Measurements from ENCODE around the gene R3HCC1L. TPM values are rescaled to one million over a fixed set of nuclear protein-coding genes. Genes with fewer than 3 reads are reported as not detected.

Gene R3HCC1L
- polyA plus RNA-seq, 2 of the 4 experiments (the other 2 are of a cell fraction): 11.0 to 15.2 TPM

GRCh38 chr10:98261436-98262277 lies 127.2 kb downstream of the R3HCC1L start (continued):
- TF ChIP-seq CHD4 (IDR thresholded peaks at IDR 0.05; ENCODE audit: borderline replicate concordance) (no peak), FOSL2 (IDR thresholded peaks at IDR 0.05) (no peak), FOSL2 (CRISPR knock-in tag; IDR thresholded peaks at IDR 0.05) (no peak), EP300 (IDR thresholded peaks at IDR 0.05) (no peak)

GRCh38 chr10:98262571-98262970 lies 128.1 kb downstream of the R3HCC1L start:
- DNase-seq (ENCODE audit: low read depth in 1 of 2, low spot score in 1 of 2) (peak in 1 of 2 experiments; percentile 43), ATAC-seq (peak in 1 of 2 experiments; percentile 56; a peak in 3 of 6 replicates), FAIRE-seq (no peak)
- no peaks in the 10 kb centered on the region for H3K9me3 ChIP-seq
- ChIA-PET POLR2A (no interaction called here), CTCF (interaction anchor here (0.8 to 3.1 kb wide), 6 partner anchors 9 to 93 kb away, joined by 3 to 23 read pairs (median 4); no protein-coding TSS in a partner anchor)
- 65% methylated on average over 5 of the region's 7 CpGs for WGBS (ENCODE audit: missing lambda C conversion rate)
- peaks cover 11% of the 10 kb centered on the region; the same call in 2 of the 3 replicates for H3K4me1 ChIP-seq
- no peak overlapping the region for H3K27ac ChIP-seq
- TF ChIP-seq ZFP36 (IDR thresholded peaks at IDR 0.05; ENCODE audit: borderline replicate concordance, partially characterized antibody) (no peak), RAD21 (conservative IDR thresholded peaks at IDR 0.05 in 1 of 2, IDR thresholded peaks at IDR 0.05 in 1 of 2) (peak; percentile 32 to 66; a peak in 3 of 5 replicates)
- TF ChIP-seq, protein P1, sequence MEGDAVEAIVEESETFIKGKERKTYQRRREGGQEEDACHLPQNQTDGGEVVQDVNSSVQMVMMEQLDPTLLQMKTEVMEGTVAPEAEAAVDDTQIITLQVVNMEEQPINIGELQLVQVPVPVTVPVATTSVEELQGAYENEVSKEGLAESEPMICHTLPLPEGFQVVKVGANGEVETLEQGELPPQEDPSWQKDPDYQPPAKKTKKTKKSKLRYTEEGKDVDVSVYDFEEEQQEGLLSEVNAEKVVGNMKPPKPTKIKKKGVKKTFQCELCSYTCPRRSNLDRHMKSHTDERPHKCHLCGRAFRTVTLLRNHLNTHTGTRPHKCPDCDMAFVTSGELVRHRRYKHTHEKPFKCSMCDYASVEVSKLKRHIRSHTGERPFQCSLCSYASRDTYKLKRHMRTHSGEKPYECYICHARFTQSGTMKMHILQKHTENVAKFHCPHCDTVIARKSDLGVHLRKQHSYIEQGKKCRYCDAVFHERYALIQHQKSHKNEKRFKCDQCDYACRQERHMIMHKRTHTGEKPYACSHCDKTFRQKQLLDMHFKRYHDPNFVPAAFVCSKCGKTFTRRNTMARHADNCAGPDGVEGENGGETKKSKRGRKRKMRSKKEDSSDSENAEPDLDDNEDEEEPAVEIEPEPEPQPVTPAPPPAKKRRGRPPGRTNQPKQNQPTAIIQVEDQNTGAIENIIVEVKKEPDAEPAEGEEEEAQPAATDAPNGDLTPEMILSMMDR (IDR thresholded peaks at IDR 0.05): peak; percentile 29; the same call in 2 of the 3 replicates
- no peak overlapping the region for H3K4me3 ChIP-seq
- H3K4me2 ChIP-seq: no peak overlapping the region

DNA sequence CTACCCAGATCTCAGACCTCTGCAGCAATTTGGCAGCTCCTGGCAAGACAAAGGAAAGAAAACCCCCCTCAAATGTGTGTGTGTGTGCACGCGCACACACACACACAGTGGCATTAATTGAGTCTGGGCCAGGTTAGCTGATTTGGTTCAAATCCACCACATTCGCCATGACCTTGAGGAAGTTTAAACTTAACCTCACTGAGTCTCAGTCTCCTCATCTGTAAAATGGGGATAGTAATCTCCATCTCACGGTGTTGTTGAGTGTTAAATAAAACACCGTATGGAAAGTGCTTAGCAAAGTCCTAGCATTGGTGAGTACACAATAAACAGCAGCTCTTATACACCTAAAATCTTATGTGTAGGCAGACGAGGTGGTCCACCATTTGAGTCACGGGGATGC lies 128.6 kb downstream of the R3HCC1L start:
- CTCF ChIA-PET: interaction anchor here (0.8 to 3.1 kb wide), 6 partner anchors 9 to 93 kb away, joined by 3 to 23 read pairs (median 4); no protein-coding TSS in a partner anchor
- no peaks in the 10 kb centered on the region for H3K9me3 ChIP-seq
- TF ChIP-seq ESRRA (IDR thresholded peaks at IDR 0.05; ENCODE audit: borderline replicate concordance, low read length) (0 out of 2 replicates have a peak, but pooled peaks have one; percentile 22), HOXA7 (CRISPR knock-in tag; IDR thresholded peaks at IDR 0.05) (no peak), CHD2 (IDR thresholded peaks at IDR 0.05; ENCODE audit: low read length, partially characterized antibody) (no peak)
- no peak overlapping the region for H3K4me3 ChIP-seq
- WGBS (ENCODE audit: missing lambda C conversion rate): 84% methylated on average over 7 of the region's 7 CpGs
- no peak overlapping the region for H3K27ac ChIP-seq
- POLR2A ChIA-PET: no interaction called here
- H3K4me1 ChIP-seq: peaks cover 14% of the 10 kb centered on the region; the same call in 2 of the 3 replicates
- no peak for FAIRE-seq
- no peak overlapping the region for H3K4me2 ChIP-seq
- DNase-seq (ENCODE audit: low read depth in 1 of 2, low spot score in 1 of 2): no peak
- ATAC-seq: no peak

GRCh38 chr10:98264378-98265065 lies 130.1 kb downstream of the R3HCC1L start:
- Histone ChIP-seq H3K4me1 (peaks cover 23% of the 10 kb centered on the region), H3K27ac (no peak overlapping the region), H3K4me2 (no peak overlapping the region), H3K4me3 (no peak overlapping the region), H3K9me3 (no peaks in the 10 kb centered on the region)
- WGBS (ENCODE audit: missing lambda C conversion rate): 76% methylated on average over 12 of the region's 12 CpGs
- ChIA-PET POLR2A (no interaction called here), CTCF (interaction anchor here (1.1 to 1.5 kb wide), 5 partner anchors 10 to 93 kb away, joined by 3 to 8 read pairs (median 5); no protein-coding TSS in a partner anchor)
- ATAC-seq (no peak), DNase-seq (ENCODE audit: low read depth in 1 of 2, low spot score in 1 of 2) (no peak), FAIRE-seq (no peak)
- TF ChIP-seq MYC (IDR thresholded peaks at IDR 0.05; ENCODE audit: borderline replicate concordance, low read length) (no peak), EP300 (IDR thresholded peaks at IDR 0.05) (no peak), POLR2AphosphoS2 (conservative IDR thresholded peaks at IDR 0.05; ENCODE audit: low read length) (no peak), USF2 (IDR thresholded peaks at IDR 0.05) (no peak), BHLHE40 (IDR thresholded peaks at IDR 0.05; ENCODE audit: low read depth, low read length) (no peak), MAFK (IDR thresholded peaks at IDR 0.05; ENCODE audit: partially characterized antibody) (no peak), HEYL (CRISPR knock-in tag; IDR thresholded peaks at IDR 0.05) (no peak), HES2 (IDR thresholded peaks at IDR 0.05) (no peak), FOXS1 (CRISPR knock-in tag; IDR thresholded peaks at IDR 0.05) (no peak), E2F6 (IDR thresholded peaks at IDR 0.05; ENCODE audit: borderline replicate concordance, low read depth) (no peak), CEBPB (IDR thresholded peaks at IDR 0.05) (no peak), ATOH8 (CRISPR knock-in tag; IDR thresholded peaks at IDR 0.05; ENCODE audit: low read depth) (no peak), RFX5 (IDR thresholded peaks at IDR 0.05) (no peak)
- TF ChIP-seq, protein P1 (IDR thresholded peaks at IDR 0.05): no peak
